Stimulated activated CD8-positive, alpha-beta memory T cell treated with anti-CD3 and anti-CD28 coated beads, Interleukin-7, amount 100 ng/mL, for 4 hours (primary cell): ENCODE data around the gene WASF2.
A peak's percentile ranks its signal among the peaks of the same experiment; 100 is the strongest.
"Not testable (repeated sequence)": the region's sequence is repeated elsewhere in the genome, so short reads cannot be mapped to it uniquely, and the experiment has no call there.

Experiments
- DNase-seq, 2 donors: peaks; one replicate each; pipeline ENCODE4 v3.0.0-alpha.2; 2020; ENCODE audit warnings: low read depth in 2 of 2

Gene WASF2

DNA sequence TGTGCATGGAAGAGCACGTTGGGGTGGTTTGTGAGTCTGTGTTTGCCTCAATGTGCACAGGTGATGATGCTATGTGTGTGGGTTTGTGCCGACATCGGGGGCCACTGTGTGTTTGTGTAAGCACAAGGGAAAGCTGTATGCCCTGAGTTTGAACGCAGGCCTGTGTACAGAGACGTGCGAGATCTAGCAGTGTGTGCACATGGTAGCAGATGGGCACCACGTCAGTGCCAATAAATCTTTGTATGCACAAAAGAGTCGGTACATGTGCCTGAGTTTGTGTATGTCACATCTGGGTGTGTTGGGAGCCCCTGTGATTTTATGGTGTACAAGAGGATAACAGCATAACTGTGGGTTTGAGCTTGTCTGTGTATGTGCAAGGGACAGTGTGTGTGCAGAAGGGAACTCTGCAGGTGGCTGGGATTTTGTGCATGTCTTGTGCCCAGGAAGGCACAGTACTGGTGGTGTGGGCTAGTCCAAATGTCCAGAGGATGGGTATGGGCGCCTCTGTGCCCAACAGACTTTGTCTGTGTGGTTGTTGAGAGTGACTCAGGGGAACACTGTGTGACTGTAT is 32.0 kb upstream of the WASF2 start:
- DNase-seq, result no peak

DNA sequence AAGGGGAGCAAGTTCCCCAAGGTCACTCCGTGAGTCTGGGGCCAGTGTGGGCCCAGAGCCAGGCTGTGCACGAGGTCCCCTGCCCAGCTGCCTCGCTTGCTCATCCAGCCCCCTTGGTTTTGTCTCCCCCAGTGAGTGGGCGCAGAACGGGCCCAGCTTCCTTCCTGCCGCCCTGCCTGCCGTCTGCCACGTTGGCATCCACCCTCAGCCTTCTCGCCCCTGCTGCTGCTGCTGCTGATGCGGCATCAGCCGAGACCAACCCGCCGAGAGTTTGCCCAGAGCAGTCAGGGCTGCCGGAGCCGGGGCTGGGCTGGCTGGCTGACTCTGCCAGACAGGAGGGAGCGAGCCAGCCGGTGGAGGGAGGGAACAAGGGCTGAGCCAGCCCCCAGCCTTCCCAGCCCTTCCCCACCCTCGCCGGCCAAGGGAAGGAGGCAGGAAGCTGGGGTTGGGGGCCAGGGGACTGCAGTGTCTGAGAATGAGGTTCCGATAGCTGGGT is 31.4 kb upstream of the WASF2 start:
- peak in 1 of 2 donors; percentile 68 for DNase-seq

DNA sequence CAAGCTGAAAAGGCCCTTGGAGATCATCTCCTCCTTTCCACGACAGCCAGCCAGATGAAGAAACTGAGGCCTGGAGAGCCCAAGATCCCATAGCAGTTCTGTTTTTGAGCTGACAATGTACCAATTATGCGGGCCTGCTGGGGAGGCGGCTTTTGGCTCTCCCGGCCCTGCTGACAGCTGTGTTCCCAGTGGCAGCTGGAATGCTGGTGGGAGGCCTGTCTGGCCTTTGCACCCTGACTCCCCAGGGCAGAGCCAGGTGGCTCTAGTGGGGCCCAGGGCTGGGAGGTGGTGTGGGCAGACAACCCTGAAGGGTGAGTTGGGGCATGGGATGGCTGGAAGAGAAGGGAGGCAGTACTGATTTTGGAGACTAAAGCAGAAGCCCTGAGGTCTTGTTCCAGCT is 30.7 kb upstream of the WASF2 start:
- DNase-seq, result no peak

DNA sequence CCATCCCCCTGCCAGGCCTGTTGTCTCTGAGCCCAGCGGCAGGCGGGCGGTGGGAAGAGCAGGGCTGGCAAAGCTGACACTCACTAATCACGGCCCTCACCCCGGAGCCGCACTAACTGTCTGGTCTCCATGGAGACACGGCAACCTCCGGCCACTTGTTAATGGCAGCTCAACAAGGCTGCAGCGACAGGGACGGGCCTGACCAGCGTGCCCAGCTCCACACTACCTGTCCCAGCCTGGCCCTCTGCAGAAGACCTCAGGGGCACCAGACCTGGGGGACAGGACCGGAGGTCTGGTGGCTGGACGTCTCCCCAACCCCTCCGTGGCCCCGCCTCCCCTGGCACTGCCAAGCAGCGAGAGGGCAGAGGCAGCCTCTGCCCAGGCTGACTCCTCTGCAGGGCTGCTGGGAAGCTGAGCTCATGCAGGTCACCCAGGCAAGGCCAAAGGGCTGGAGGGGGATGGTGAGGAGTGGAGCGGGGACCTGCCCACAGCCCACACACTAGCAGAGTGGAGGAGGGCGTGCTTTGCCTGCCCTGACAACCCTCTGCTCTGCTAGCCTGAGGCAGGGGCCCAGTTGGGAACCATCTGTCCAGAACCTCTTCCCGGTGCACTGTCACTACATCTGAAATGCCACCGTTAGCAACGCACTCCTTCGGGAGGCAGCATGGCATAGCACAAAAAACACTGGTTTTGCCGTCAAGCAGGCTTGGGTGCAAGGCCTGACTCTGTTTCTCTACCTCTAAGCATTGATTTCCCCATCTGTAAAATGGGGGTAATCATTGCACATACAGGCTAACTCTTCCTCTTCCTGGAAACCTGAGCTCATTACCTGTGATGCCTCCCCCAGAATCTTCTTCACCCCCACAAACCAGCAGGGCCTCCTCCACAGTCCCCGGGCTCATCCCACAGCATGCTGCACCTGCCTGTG is 29.6 kb upstream of the WASF2 start:
- no peak for DNase-seq

DNA sequence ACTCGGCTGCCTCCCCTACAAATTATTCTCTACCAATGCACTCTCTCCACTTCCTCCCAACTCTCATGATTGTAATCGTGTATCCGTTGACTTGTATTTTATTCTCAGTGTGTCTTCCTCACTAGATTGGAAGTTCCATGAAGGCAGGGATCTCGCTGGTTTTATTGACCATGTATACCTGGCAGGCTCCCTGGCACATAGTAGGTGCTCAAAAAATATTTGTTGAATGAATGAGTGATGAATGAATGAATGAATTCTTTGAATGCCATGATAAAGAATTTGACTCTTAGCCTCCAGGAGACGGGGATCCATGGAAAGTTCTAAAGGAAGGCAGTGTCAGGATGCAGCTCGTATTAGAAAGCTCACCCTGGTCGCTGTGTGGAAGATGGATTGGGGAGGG is 28.8 kb upstream of the WASF2 start:
- no peak for DNase-seq

DNA sequence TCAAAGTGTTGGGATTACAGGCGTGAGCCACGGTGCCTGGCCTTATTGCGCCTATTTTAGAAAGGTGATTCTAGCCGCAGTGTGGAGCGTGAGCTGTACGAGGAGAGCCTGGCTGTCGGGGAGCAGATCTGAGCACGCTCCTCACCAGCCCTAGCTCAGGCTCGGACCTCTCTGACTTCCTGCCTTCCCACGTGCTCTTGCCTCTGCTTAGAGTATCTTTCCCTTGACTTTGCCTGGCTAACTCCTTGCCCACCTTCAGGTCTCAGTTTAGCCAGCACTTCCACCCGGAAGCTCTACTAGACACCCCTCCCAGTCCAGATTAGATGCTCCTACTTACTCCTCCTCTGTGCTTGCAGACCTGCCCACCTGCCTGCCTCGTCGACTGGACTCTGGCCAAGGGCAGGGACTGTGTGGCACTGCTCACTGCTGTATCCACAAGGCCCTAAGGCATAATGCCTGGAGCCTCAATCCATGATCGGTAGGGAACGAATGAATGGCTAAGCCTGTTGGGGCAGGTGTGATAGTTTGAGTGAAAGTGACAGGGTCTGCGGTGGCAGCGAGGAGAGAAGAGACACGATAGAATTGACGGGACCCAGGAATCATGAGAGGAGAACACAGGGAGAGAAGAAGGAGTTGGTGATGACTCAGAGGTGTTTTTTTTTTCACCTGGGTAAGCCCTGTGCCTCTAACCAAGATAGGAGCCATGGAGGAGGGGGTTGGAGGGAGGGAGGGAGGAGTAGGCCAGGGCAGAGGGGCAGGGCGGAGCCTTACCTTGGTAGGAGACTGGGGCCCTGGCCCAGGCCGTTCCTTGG is 28.1 kb upstream of the WASF2 start:
- no peak for DNase-seq

DNA sequence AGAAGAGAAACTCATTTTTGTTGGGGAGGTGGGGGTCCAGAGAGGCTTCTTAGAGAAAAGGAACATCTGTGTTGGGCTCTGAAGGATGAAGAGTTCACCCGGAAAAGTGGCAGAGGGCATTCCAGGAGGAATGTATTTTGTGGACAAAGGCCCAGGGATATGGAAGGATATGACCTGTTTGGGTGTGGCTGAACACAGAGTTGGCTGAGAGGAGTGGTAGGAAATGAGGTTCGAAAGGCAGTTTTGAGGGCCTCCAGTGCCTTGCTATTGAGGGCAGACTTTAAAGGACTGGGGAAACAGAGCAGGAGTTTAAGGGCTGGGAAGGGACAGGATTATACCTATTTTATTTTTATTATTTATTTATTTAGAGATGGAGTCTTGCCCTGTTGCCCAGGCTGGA is 27.3 kb upstream of the WASF2 start:
- no peak for DNase-seq

DNA sequence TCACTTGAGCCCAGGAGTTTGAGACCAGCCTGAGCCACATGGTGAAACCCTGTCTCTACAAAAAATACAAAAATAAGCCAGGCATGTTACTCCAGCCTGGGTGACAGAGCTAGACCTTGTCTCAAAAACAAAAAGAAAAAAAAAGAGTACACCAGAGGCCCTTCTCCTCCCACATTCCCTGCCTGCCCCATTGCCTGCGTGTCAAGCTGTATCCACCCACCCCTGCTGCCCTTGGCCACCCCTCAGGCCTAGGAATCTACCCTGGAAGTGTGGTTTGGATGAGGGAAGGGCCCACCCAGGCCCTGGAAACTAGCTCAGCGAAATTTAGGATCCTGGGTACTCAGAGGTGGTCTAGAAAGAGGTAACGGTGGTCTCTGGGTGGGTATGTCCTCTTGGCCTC is 25.7 kb upstream of the WASF2 start:
- DNase-seq, result no peak

DNA sequence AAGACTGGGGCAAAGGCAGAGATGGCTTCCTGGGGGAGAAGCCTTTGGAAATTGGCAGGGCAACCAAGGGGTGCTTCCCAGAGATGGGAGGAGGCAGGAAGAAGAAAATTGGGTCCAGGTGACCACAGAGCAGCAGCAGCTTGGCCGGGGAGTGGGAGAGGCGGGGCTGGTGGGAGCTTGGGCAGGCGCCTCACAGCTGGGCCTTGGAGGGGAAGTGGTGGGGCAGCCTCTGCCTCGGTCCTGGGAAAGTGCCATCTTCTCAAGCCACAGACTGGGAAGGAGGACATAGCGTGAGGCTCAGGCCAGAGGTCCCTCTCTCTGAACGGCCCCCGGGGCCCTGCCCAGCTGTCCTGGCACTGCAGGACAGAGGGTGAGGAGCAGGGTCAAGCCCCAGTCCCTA is 24.0 kb upstream of the WASF2 start:
- DNase-seq, result no peak

DNA sequence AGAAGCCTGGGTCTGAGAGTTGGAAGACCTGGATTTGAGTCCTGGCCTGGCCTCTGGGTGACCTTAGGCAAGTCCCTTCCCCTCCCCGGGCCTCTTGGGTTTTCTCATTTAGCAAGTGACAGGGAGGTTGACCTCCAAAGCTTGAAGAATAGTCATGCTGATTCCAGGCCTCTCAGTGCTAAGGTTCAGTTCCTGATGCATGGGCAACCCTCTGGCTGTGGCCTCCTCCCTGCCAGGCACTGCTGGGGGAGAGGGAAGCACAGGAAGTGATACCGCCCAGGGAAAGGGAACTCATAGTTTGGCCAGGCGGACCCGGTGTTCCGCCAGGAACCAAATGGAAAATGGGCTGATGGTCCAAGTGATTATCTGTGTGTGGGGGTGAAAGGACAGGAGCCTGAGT is 23.6 kb upstream of the WASF2 start:
- DNase-seq, result no peak

DNA sequence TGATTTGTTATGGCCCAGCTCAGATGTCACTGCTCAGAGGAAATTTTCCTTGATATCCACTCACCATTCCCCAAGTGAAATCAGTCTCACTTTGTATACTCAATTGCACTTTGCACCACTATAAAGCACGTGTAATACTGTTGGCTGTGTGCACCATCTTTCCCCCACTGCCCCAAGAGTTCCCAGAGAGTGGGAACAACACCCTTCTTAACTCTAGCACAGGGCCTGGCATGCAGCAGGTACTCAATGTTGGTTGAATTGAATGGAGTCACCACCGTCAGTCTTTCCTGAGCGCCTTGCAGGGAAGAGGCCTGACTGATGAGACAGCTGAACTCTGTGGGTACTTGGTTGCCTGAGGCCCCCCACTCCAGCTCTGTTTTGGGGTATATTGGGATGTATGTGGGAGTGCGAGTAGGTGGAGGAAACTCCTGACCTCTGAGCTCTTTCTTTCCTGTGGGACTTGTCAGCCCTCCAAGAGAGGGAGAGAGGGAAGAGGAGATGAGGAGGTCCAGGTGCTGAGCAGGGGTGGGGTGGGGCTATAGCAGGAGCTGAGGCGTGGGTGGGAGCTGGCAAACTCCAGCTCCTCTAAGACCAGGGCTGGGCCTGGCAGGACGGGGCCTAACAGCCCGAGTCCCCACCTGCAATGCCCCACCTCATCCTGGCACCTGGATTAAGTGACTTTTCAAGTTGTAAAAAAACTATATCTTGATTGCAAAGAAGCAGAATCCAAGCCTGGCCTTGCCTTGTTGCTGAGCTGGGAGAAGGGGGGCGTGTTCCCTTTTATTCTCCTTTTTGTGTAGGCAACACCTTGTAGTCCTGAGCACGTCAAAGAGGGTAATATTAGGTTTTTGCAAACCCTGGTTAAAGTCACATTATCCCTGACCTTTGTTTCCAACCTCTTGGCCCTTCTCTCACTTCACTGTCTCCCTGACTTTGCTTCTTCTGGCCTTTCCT is 19.4 kb upstream of the WASF2 start:
- DNase-seq, result no peak

DNA sequence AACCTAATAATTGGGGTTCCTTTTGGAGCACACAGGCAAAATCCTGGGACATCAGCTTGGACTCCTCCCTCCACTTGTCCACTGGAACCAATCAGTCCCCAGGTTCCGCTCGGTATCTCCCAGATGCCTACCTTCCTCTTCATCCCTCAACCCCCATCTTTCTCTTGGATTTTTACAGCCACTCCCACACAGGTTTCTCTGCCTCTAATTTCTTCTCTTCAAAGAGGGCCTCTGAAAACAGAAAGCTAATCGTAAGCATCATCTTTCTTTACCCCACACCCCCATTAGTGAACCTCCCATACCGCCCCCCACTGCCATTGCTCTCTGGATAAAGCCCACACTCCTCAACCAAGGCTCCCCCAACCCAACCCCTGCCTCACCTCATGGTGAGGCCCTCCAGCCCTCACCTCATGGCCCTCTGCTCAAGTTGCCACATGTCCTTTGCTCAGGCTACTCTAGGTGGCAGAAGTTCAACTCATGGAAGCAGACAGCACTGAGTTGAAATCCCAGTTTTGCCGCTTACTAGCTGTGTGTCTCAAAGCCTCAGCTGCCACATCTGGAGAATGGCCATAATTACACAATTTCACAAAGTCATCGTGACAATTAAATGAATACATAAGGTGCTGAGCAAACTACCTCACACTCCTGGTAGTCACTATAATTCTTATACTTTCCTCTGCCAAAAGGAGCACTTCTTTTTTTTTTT is 18.1 kb upstream of the WASF2 start:
- no peak for DNase-seq

DNA sequence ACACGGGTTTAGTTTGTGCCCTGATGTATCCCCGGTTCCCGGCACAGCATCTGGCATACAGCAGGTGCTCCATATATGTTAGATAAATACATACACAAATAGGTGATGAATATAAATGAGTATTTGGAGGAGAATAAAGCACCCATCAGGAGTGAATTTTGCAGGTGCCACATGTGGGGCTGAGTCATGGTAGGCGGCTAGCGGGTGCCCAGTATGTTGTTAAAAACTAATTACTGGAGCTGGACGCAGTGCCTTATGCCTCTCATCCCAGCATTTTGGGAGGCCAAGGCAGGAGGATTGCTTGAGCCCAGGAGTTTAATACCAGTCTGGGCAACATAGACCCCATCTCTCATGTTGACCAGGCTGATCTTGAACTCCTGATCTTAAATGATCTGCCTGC is 16.7 kb upstream of the WASF2 start:
- no peak for DNase-seq

DNA sequence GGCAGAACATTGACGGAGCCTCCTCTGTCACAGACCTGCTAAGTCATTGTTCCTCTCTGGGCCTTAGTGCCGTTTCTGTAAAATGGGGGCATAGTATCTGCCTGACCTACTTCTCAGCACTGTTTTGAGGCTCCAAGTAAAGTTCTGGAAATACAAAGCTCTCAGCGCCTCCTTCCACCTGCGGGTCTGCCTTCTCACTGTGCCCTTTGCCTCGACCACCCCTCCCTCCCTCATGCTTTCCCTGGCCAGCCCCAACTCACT is 15.4 kb upstream of the WASF2 start:
- DNase-seq, result no peak

DNA sequence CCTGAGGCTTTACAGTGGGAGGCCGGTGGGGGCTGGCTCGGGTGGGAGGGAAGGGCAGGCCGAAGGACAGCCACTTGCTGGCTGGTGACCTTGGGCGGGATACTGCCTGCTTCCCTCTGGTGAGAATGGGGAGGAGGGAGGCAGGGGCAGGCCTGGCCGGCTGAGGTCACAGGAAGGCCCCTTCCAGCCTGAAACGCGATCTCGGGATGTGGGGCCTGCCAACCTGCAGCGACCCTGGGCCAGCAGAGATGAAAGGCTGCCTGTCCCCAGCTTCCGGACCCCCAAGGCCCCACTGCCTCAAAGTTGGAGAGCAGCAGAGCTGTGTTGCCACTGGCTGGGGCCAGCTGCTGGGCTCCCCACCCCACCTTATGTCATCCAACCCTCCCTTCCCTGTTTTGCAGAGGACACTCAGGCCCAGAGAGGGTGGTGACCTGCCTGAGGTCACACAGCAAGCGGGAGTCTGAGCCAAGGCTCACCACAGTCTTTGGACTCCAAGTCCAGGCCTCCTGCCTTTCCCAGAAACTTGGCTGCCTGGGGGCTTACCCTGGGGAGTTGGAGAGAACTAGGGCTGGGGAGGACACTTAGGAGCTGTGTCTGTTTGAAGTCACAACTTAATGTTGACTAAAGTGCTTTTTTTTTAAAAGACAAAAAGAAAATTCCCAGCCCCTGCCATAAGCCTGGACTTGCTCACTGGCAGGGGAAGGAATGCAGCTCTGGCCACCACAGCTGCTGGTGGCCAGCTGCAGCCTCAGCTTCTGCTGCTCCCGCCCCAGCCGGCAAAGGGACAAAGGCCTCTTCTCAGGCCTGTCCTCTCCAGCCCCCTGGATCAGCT is 14.8 kb upstream of the WASF2 start:
- no peak for DNase-seq

DNA sequence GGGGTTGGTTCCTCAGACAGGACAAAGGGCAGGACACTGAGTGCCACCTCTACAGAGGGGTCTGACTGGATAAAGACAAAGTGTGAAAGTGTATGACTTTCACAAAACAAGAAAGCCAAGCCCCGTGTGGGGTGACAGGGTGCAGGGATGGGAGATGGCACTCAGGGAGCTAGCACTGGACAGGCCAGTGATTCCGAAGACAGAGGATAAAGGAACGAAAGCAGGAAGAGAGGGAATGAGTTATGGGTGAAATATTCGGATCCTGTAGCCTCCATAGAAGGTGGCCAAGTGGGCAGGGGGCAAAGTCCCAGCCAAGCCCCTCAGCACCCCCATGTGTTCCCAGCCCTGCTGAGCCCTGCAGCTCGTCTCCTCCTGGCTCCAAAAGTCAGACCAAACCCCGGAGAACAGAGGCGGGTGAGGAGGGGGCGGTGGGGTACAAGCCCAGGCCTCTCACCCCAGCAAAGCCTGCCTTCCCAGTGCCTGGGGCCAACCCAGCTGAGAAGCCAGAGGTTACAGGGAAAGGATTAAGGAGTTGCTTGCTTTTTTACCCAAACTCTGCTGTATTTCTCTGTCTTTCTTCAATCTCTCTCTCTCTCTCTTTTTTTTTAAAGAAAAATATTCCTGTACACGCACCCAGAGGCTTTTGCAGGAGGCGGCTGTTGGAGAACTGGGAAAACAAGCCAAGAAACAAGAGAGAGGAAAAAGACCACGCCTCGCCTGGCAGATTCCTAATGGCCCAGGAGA is 14.0 kb upstream of the WASF2 start:
- DNase-seq, result no peak

DNA sequence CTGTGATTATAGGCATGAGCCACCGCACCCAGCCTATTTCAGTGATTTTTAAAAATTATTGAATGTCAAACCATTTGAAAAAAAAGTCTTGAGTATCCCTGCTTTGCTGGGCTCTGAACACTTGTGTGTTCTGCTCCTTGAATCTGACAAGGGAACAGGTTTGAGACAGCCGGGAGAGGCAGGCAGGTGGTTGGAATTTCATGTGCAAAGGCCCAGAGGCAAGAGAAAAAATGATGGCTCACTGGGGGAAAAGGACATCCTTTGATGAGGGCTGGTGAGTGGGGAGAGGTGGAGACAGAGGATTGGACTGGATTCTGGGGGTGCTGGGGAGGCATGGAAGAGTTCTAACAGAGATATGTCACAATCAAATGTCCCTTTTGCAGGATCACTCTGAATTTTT is 13.1 kb upstream of the WASF2 start:
- DNase-seq, result no peak

DNA sequence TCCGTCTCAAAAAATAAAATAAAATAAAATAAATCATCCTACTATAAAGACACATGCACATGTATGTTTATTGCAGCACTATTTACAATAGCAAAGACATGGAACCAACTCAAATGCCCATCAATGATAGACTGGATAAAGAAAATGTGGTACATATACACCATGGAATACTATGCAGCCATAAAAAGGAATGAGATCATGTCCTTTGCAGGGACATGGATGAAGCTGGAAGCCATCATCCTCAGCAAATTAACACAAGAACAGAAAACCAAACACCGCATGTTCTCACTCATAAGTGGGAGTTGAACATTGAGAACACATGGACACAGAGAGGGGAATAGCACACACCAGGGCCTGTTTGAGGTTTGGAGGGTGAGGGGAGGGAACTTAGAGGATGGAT is 11.2 kb upstream of the WASF2 start:
- not testable (repeated sequence) for DNase-seq

DNA sequence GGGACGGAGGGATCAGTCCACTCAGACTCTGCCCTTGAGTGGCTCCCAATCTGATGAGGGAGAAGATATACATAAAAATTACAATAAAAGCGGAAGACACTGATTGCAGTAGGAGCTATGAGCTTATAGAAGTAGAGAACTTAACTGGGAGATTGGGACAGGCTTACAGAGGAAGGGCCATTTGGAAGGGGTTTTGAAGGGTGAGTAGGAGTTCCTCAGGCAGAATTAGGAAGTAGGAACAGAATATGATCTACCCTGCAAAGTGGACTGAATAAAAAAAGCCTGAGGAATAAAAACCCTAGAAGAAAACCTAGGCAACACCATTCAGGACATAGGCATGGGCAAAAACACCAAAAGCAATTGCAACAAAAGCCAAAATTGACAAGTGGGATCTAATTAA is 9.2 kb upstream of the WASF2 start:
- DNase-seq, result no peak
